Mesenteric fat pad (tissue), 1 donor: Measurements from ENCODE around the gene FOSL1. TPM values are rescaled to one million over a fixed set of nuclear protein-coding genes. Genes with fewer than 3 reads are reported as not detected.
"Not testable (repeated sequence)": the region's sequence is repeated elsewhere in the genome, so short reads cannot be mapped to it uniquely, and the experiment has no call there.

ENCODE experiments used
- DNase-seq: peaks from one replicate; pipeline ENCODE4 v3.0.0-alpha.2; 2020; ENCODE audit warnings: low spot score
- total RNA-seq: library from RNA; stranded (reverse); fragmentation: NEBNext Ultra II Directional; extraction: Animal tissue kit (Norgen Biotek cat#: 25700); gene quantifications from one replicate; pipeline ENCODE4 v1.2.1, GENCODE V29; 2021
- donor health status: DM: yes; HTN: yes; CAD: no.

Gene FOSL1
- total RNA-seq, 1 donor from 2014 or later = 58.3 TPM

DNA sequence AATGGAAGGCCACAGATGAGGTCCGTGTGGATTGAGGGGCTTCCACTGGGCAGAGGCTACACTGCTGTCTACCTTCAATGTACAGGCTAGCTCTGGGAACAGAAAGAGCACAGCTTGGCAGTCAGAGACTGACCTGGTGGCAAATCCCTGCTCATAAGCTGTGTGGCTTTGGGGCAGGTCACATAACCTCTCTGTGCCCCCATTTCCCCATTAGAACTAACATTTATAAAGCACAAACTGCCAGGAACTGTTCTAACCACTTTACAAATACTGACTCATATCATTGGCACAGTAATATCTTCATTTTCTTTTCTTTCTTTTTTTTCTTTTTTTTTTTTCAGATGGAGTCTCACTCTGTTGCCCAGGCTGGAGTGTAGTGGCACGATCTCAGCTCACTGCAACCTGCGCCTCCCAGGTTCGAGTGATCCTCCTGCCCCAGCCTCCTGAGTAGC is 3.1 kb downstream of the FOSL1 start:
- no peak for DNase-seq

DNA sequence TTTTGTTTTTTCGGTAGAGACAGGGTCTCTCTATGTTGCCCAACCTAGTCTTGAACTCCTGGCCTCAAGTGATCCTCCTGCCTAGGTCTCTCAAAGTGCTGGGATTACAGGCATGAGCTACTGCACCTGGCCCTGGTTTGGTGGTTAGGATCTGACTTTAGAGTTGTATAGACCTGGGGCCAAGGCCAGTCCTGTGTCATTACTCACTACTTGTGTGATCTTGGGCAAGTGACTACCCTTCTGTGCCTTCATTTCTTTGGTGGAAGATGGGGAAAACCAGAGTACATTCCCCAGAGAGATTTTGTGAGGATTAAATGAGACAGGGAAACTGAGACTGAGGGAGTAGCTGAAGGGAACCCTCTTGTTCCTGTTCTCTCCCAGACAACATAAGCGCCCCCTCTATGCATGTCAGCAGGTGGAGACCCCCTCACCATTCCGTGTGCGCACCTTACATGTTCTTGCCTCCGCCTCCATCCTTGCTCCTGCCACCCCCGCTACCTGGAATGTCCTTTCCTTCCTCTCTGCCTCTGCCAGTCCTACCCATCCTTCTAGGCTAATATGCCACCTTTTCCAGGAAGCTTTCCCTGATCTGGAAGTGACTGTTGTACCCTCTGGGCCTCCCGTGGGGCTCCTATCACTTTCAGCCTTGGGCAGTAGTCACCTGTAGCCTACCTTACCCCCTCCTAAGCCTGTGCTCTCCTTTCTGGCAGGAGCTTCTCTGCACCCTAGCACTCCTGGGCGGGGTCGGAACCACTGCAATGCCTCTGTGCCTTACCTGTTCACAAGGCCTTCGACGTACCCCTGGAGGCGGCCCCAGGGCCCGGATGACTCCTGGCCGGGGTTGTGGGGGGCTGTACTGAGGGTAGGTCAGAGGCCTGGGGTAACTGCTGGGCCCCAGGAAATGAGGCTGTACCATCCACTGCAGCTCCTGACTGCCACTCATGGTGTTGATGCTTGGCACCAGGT is 3.9 kb downstream of the FOSL1 start:
- DNase-seq = no peak

DNA sequence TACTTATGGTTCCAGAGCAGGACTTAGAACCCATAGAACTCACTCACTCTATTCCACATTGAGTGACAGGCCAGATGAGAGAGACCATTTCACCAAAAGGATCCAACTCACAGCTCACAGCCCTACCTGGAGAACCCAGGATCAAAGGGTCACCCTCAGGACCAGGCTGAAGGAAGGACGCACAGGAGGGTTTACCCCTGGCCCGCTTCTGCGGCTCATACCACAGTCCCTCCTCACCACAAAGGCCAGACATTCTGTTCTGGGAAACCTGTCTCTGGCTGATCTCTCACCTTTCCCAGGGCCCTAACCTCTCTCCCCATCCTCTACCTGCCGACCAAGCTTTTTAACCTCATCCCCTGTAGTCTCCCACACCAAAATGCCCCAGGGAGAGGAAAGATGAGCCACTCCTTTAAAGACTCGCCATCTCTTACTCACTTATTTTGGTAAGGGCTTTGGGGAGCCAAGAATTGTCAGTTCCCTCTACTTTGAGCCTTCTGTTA is 4.7 kb downstream of the FOSL1 start:
- no peak for DNase-seq

DNA sequence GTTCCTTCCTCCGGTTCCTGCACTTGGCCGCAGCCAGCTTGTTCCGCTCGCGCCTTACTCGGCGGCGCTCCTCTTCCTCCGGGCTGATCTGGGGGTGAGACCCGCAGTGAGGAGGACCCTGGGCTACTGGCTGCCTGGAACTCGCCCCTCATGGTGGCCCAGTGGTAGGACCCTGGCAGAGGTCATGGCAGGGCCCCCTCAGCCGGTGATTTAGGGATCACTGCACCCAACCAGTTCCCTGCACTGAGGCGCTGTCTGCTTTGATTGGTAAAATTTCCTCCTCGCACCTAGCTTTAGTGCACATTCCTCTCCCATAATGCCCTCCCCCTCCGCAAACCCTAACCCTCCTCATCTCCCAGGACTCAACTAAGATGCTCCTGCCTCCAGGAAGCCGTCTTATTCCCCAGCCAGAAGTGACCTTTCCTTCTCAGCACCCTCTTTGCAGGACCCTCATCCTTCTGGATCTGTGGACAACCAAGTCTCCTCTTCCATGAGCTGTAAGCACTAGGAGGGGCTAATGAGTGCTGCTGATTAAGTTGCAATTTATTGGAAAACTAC is 6.1 kb downstream of the FOSL1 start:
- DNase-seq = no peak

DNA sequence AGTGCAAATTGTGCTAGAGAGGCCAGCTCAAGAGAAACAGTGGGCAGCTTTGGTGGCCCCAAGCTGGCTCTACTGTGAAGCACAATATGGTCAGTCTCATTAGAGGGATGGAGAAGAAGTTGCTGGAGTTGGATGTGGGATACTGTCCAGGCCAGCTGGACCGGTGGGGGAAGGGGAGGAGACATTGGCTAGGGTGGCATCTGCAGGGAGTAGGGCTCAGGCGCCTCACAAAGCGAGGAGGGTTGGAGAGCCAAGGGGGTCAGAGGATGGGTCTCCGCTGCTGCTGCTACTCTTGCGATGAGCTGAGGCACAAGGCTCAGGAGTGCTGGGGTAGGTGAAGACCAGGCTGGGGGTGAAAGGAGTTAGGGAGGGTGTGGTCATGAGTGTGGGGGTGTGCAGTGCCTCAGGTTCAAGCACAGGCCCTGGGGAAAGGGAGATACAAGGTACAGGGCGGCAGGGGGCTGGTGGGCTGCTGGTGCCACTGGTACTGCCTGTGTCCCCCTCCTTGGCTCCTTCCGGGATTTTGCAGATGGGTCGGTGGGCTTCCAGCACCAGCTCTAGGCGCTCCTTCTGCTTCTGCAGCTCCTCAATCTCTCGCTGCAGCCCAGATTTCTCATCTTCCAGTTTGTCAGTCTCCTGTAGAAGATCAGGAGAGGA is 7.4 kb downstream of the FOSL1 start:
- no peak for DNase-seq

DNA sequence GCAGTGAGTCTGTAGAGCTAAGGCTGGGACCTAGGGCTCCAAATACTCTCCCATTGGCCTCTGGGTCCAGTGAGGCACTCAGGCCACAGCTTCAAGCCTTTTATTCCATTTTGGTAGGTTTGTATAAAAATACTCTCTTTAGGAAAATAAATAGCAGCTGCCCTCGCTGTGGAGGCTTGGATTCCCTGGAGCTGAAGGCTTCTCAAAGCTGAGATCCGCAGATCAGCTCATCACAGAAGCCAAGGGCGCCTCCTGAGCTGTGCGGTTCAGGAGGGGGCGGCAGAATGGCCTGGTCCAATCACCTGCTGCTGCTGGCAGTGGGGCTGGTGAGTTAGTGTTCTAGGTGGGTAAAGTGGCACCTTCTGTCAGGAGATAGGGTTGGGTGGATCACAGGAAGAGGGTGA is 8.0 kb downstream of the FOSL1 start:
- not testable (repeated sequence) for DNase-seq

DNA sequence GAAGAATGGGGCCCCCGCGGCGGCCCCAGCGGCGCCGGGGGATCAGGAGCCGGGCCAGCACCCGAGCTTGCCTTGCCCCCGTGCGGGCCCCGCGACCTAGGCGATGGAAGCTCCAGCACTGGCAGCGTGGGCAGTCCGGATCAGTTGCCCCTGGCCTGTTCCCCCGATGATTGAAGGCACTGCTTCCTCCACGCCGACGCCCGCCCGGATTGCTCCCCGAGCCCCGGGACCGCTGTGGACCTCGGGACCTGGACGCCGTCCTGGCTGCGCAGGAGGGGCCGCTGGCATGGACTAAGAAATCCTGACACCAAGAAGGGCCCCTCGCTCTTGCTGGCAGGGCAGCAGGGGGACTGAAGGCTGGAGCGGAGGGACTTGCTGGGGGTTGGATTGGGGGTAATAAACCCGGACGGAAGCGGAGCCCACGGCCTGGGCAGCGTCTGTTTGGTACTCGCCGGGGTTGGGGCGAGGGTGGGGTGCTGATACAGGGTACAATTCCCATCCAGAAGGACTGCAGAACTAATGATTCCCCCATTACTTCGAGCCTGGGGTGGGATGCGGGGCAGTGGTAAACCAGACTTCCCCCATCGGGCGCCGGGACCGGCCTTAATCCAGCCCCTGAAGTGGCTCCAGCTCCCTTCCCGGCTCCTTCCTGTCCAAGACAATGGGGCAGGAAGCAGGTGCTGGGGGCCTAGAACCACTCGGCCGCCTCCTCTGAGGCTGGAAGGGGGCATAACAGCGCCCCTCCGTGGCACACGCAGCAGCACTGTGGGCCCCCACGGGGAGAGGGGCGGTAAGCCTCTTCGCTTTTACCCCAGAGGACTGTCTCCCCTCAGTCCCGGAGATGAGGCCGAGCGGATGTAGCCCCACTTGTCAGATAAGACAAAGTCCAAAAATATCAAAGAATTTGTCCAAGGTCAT is 8.7 kb downstream of the FOSL1 start:
- DNase-seq = no peak

DNA sequence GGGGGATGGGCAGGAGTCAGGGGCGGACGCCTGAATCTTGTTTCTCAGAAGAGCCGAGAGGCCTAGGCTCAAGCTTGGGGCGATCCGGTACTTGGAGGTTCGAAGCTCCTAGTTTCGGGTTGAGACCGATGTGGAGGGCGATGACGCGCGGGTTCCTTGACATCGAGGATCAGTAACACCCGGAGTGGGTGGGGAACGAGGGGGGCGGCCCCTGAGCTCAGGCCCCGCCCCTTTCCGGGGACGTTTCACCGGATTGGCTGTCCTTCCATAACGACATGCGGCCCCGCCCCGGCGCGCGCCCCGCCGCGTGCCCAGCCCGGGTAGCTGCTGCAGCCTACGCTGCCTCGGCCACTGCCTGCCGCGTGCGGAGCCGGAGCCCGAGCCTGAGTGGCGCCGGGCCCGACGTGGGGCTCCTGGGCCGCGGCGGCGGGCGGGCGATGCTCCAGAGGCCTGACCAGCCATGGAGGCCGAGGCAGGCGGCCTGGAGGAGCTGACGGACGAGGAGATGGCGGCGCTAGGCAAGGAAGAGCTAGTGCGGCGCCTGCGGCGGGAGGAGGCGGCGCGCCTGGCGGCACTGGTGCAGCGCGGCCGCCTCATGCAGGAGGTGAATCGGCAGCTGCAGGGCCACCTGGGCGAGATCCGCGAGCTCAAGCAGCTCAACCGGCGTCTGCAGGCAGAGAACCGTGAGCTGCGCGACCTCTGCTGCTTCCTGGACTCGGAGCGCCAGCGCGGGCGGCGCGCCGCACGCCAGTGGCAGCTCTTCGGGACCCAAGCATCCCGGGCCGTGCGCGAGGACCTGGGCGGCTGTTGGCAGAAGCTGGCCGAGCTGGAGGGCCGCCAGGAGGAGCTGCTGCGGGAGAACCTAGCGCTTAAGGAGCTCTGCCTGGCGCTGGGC is 9.6 kb downstream of the FOSL1 start, which contains the start of gene CCDC85B:
Gene CCDC85B, plus strand, starts transcription at position 350 of the 895 bp plus-strand sequence. Its CDS starts 111 bp downstream, at position 461.
- DNase-seq = peak; percentile 100

DNA sequence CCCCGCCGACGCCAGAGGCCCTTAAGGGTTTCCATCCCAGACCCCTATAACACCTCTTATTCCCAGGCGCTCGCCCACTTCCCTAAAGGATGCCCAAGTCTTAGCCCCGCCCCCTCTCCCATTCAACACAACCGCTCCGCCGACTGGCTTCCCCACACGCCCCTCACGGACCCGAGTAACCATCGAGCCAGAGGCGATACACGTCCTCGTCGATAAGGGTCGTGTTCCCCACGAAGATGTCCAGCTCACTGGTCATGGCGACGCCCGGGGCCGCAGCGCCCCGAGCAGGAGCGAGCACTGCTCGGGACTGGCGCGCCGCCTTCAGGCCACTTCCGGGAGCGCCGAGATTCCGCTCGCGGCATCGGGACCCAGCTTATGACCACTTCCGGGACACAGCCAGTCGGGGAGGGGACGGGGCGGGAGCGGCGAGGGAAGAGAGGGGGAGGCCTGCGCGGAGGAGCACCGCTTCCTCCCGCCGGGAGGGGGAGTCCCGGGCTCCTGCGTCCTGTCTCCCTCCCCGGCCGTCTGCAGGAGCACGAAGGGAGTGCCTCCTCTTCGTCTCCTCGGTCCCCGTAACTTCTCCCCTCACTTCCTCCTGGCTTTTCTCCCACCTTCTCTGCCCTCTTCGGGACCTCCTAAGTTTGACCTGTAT is 11.9 kb downstream of the FOSL1 start, which contains the start of gene FIBP:
Gene FIBP, minus strand, starts transcription at position 309 of the 652 bp plus-strand sequence. Its CDS starts 53 bp downstream, at position 256.
- DNase-seq = peak; percentile 99

DNA sequence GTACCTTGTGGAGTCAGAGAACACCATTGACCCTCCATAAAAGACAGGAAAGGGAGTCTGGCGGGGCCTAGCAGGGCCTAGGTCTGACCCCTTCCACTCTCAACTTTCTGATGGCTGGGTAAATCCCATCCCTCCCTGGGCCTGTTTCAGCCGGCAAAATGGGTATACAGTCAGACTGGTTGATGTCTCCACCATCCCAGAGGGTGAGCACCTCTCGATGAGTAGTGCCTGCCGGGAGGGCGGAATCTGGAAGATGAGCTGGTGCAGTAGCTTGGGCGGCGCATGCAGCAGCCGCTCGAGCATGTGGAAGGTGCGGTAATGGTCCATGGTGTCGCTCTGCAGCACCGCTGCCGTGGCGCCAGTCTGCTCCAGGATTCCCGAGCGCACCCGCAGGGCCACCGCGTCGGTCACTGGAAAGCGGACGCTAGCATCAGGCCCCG is 12.4 kb downstream of the FOSL1 start:
- no peak for DNase-seq

DNA sequence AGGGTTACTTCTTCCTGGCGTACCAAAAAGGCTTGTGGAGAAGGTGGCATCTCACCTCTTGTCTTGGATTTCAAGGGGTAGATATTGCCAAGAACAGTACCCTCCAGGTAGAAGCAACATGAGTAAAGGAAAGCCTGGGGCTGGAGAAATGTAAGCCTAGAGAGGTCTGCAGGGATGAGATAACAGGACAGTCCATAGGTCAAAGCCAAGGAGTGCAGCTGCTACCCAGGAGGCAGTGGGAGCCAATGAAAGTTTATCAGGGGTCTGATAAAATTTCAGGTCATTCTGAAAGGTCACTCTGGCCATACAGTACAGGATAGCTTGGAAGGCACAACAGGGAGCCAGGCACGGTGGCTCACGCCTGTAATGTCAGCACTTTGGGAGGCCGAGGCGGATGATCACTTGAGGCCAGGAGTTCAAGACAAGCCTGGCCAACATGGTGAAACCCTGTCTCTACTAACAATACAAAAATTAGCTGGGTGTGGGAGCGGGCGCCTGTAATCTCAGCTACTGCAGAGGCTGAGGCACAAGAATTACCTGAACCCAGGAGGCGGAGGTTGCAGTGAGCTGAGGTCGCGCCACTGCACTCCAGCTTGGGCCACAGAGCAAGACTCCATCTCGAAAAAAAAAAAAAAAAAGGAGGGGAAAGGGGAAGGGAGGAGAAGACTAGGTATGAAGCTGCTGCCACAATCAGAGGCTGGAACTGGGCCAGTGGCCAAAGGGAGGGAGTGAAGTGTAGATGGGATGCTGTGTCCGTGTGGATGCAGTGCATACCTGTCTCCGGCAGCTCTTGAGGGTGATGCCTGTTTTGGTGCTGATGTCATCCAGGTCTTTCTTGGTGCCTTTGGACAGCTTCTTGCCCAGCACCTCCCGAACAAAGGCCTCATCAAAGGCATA is 13.1 kb downstream of the FOSL1 start:
- no peak for DNase-seq

DNA sequence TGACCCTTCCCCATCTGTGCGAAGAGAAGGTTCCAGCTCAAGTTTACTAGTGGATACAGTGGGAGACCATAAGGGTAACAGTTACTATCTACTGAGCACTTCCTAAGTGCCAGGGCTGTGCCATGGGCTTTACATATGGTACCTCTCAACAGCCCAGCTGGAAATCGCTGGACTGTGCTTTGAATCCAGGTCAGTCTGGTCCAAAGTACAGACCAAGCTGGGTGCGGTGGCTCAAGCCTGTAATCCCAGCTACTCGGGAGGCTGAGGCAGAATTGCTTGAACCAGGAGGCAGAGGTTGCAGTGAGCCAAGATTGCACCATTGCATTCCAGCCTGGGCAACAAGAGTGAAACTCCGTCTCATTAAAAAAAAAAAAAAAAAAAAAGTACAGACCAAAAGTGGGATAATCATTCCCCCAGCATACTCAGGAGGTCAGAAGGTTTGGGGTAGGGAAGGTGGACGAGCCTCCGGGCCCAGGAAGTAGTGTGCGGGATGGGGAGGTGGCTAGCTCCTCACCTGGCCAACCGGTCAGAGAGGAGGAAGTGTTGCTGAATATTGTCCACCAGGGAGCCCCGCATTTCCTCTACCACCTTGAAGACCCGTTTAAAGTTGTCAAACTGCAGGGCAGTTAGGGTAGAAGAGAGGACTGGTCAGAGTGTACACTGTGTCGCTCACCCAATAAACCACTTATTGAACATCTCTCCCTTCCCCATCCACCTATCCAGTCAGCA is 14.2 kb downstream of the FOSL1 start:
- DNase-seq = no peak

DNA sequence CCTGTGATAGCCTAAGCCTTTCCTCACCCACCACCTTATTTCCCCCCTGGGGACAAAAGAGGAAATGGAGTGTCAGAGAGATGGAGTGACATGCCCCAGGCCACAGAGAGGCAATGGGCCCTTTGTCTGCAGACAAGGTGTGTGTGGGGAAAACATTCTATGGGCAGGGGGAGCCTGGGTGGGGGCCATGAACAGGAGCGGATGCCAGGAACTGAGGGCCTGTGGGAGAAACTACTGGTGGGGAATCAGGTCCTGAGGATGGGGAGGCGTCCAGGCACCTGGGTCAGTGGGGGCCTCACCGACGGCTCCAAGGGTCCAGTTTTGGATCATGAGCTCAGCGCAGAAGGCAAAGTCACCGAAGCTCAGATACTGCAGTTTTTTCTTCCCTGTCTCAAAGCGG is 15.0 kb downstream of the FOSL1 start:
- no peak for DNase-seq

DNA sequence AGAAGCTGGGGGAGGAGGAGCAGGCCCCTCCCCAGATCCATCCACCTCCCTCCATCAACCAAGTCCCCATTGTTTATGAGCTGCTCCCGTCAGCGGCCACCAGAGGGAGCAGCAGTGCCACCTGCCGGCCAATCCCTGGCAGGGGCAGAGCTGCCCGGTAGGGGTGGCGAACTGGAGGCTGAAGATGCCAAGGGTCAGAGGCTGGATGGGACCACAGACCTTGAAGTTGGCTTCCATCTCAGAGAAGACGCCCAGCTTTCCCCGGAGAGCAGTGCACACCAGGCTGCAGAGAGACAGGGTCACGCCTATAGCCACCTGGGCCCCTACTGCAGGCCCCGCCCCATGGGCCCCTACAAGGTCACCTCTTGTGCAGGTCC is 15.5 kb downstream of the FOSL1 start:
- DNase-seq = no peak

DNA sequence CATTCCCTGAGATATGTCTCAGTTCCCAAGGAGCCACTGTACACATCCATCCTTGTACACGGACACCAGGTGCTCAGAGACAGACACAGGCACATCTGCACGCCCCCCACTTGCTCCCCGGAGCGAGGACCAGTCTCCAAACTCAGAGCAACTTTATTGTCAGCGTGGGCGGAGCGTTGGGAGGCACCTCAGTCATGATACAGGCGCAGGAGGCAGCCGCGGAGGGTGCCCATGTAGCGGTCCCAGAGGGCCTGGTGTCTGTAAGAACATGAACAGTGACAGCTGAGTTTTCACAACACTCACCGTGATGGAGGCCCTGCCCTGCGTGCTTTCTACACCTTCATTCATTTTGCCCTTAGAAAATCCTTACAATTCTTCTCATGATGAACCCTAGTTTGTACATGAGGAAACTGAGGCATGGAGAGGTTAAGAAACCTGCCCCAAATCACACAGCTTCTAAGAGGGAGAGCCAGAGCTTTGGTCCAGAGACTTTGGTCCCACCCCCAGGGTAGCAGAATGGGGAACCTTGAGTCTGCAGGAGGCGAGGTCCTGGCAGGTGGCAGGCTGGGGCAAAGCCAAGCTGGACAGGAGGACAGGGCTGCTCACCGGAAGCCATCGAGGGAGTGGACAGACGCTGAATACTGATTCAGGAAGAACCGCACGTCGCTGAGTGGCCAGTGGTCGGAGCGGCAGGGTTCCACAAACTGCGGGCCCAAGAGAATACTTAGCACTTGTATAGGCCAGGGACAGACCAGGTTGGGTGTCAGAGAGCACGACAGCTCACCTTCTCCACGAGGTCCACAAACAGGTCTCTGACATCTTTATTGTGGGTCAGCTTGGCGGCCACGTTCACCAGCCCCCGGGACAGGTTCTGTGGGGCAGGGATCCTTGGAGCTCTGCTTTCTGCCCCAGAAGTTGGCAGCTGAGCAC is 16.1 kb downstream of the FOSL1 start:
- no peak for DNase-seq
